B cell (primary cell): ENCODE measurements around the gene UBA1.

Experiments
- EZH2 ChIP-seq: IDR thresholded peaks from 2 replicates; pipeline ENCODE4 v1.6.1; 2012; ENCODE audit warnings: borderline replicate concordance, low read depth, mild to moderate bottlenecking, moderate library complexity, low read length; ENCODE audit not compliant: insufficient read depth, poor library complexity, severe bottlenecking
- TF ChIP-seq, protein P1 (sequence below): fragments of 200-600 bp; IDR thresholded peaks from one replicate; pipeline ENCODE4 v1.8.0; 2022; ENCODE audit warnings: antibody characterized with exemption, mild to moderate bottlenecking

GRCh38 chrX:47218920-47219815 lies 25.5 kb downstream of the UBA1 start:
- TF ChIP-seq, protein P1, sequence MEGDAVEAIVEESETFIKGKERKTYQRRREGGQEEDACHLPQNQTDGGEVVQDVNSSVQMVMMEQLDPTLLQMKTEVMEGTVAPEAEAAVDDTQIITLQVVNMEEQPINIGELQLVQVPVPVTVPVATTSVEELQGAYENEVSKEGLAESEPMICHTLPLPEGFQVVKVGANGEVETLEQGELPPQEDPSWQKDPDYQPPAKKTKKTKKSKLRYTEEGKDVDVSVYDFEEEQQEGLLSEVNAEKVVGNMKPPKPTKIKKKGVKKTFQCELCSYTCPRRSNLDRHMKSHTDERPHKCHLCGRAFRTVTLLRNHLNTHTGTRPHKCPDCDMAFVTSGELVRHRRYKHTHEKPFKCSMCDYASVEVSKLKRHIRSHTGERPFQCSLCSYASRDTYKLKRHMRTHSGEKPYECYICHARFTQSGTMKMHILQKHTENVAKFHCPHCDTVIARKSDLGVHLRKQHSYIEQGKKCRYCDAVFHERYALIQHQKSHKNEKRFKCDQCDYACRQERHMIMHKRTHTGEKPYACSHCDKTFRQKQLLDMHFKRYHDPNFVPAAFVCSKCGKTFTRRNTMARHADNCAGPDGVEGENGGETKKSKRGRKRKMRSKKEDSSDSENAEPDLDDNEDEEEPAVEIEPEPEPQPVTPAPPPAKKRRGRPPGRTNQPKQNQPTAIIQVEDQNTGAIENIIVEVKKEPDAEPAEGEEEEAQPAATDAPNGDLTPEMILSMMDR = no peak
- TF ChIP-seq EZH2 = no peak
